H1 (cell line): ENCODE measurements around the gene CHI3L1. TPM values are rescaled to one million over a fixed set of nuclear protein-coding genes. Genes with fewer than 3 reads are reported as not detected.
A peak's percentile ranks its signal among the peaks of the same experiment; 100 is the strongest.

ENCODE experiments used
- CTCF ChIA-PET: fragments of 300-600 bp; sonication (Branson Sonifier 250); formaldehyde crosslinking; loops from one replicate; lab custom pipeline; 2021; ENCODE audit not compliant: partially characterized antibody; lab: Charles Lee
- POLR2A ChIA-PET: fragments of 300-600 bp; sonication (Branson Sonifier 250); formaldehyde crosslinking; loops from one replicate; lab custom pipeline; 2021; ENCODE audit warnings: inconsistent platforms; ENCODE audit not compliant: partially characterized antibody; lab: Charles Lee
- DNase-seq, 2 experiments: peaks; one replicate each; pipeline versions ENCODE4 v3.0.0 to v3.0.0-alpha.2; 2010 to 2022; ENCODE audit warnings: low spot score in 2 of 2, low read depth in 1 of 2, mixed read lengths in 1 of 2
- FAIRE-seq: peaks from 2 replicates; lab custom pipeline; 2011; peaks lifted over from hg19 to GRCh38; lab: Jason Lieb, UNC
- H2AFZ ChIP-seq: 2 replicates; pipeline ENCODE4 v1.8.1; 2012; ENCODE audit warnings: low read length, inconsistent platforms
- H2AK5ac ChIP-seq: 2 replicates; pipeline ENCODE4 v1.6.1; 2013; ENCODE audit warnings: low read depth, low read length
- H2BK120ac ChIP-seq: replicated peaks from 2 replicates; pipeline ENCODE3; 2013; ENCODE audit warnings: low read depth, low read length, inconsistent platforms
- H2BK12ac ChIP-seq: 2 replicates; pipeline ENCODE4 v1.6.1; 2013; ENCODE audit warnings: low read depth, low read length
- H2BK15ac ChIP-seq: 2 replicates; pipeline ENCODE4 v1.6.1; 2013; ENCODE audit warnings: low read length
- H2BK20ac ChIP-seq: 2 replicates; pipeline ENCODE4 v1.6.1; 2013; ENCODE audit warnings: low read length
- H2BK5ac ChIP-seq: 2 replicates; pipeline ENCODE4 v1.6.1; 2013; ENCODE audit warnings: low read depth, low read length
- H3K14ac ChIP-seq: 2 replicates; pipeline ENCODE4 v1.6.1; 2013; ENCODE audit warnings: inconsistent platforms; ENCODE audit not compliant: insufficient read length
- H3K18ac ChIP-seq: 2 replicates; pipeline ENCODE4 v1.6.1; 2013; ENCODE audit warnings: low read length; ENCODE audit errors: extremely low read depth
- H3K23ac ChIP-seq: 2 replicates; pipeline ENCODE4 v1.6.1; 2013; ENCODE audit warnings: inconsistent platforms; ENCODE audit not compliant: insufficient read length
- H3K23me2 ChIP-seq: 2 replicates; pipeline ENCODE4 v1.6.1; 2013; ENCODE audit warnings: low read depth, low read length
- H3K27ac ChIP-seq: 2 replicates; pipeline ENCODE4 v1.6.1; 2011; ENCODE audit warnings: low read depth, low read length, inconsistent platforms
- H3K27me3 ChIP-seq, 4 experiments: replicated peaks in 1 of 4; 1 replicate in 1 of 4; 2 replicates in 3 of 4; pipeline versions ENCODE4 v1.6.1 to v1.8.1; 2011 to 2013; ENCODE audit warnings: low read length in 3 of 4, mild to moderate bottlenecking in 3 of 4, inconsistent platforms in 2 of 4, mixed read lengths in 2 of 4, moderate library complexity in 1 of 4; ENCODE audit not compliant: control insufficient read depth in 3 of 4, insufficient read depth in 3 of 4; ENCODE audit errors: extremely low read depth in 1 of 4
- H3K36me3 ChIP-seq, 4 experiments: 2 replicates each; pipeline versions ENCODE4 v1.6.1 to v1.8.1; 2011 to 2013; ENCODE audit warnings: mild to moderate bottlenecking in 4 of 4, low read length in 3 of 4, moderate library complexity in 2 of 4, control low read depth in 1 of 4, inconsistent platforms in 1 of 4; ENCODE audit not compliant: insufficient read depth in 4 of 4, control insufficient read depth in 2 of 4
- H3K4ac ChIP-seq: replicated peaks from 2 replicates; pipeline ENCODE3; 2013; ENCODE audit warnings: low read length, low read depth, mixed read lengths, inconsistent platforms; ENCODE audit not compliant: insufficient read length
- H3K4me1 ChIP-seq, 4 experiments: replicated peaks in 1 of 4; 1 replicate in 1 of 4; 2 replicates in 3 of 4; pipeline versions ENCODE4 v1.6.1 to v1.8.1; 2011 to 2013; ENCODE audit warnings: low read length in 3 of 4, inconsistent platforms in 2 of 4, mixed read lengths in 1 of 4; ENCODE audit not compliant: insufficient read depth in 4 of 4, control insufficient read depth in 3 of 4
- H3K4me2 ChIP-seq, 2 experiments: 2 replicates each; pipeline versions ENCODE4 v1.6.1 to v1.8.1; 2011 to 2013; ENCODE audit warnings: low read depth in 2 of 2, low read length in 2 of 2, control low read depth in 1 of 2, inconsistent platforms in 1 of 2, mild to moderate bottlenecking in 1 of 2; ENCODE audit not compliant: insufficient read depth in 1 of 2
- H3K4me3 ChIP-seq, 4 experiments: fragments of 200-600, 300-600 bp in 1 of 4; sonication (generic), shearing (Covaris generic), sonication (Bioruptor Twin) in 1 of 4; 2 replicates each; pipeline versions ENCODE4 v1.5.1 to v1.8.1; 2011 to 2016; ENCODE audit warnings: low read length in 4 of 4, low read depth in 3 of 4, control low read depth in 2 of 4, inconsistent platforms in 2 of 4, mild to moderate bottlenecking in 2 of 4, mixed read lengths in 1 of 4, moderate library complexity in 1 of 4; ENCODE audit not compliant: insufficient read depth in 2 of 4; ENCODE audit errors: extremely low read depth in 1 of 4
- H3K56ac ChIP-seq: replicated peaks from 2 replicates; pipeline ENCODE3; 2013; ENCODE audit warnings: low read depth, mild to moderate bottlenecking, mixed read lengths, low read length, inconsistent platforms; ENCODE audit not compliant: insufficient read length
- H3K79me1 ChIP-seq: 2 replicates; pipeline ENCODE4 v1.6.1; 2013; ENCODE audit warnings: low read depth, low read length, control low read depth
- H3K79me2 ChIP-seq, 2 experiments: 2 replicates each; pipeline versions ENCODE4 v1.6.1 to v1.8.1; 2012 to 2013; ENCODE audit warnings: low read length in 2 of 2, mild to moderate bottlenecking in 2 of 2, inconsistent platforms in 1 of 2; ENCODE audit not compliant: insufficient read depth in 2 of 2, control insufficient read depth in 1 of 2
- H3K9ac ChIP-seq, 4 experiments: replicated peaks in 1 of 4; 1 replicate in 1 of 4; 2 replicates in 3 of 4; pipeline versions ENCODE4 v1.6.1 to v1.8.1; 2011 to 2013; ENCODE audit warnings: low read depth in 3 of 4, low read length in 3 of 4, control low read depth in 2 of 4, mild to moderate bottlenecking in 2 of 4, moderate library complexity in 2 of 4, inconsistent platforms in 1 of 4; ENCODE audit errors: extremely low read depth in 1 of 4
- H3K9me3 ChIP-seq, 2 experiments: 2 replicates each; pipeline versions ENCODE4 v1.6.1 to v1.8.1; 2012 to 2013; ENCODE audit warnings: mild to moderate bottlenecking in 2 of 2, moderate library complexity in 2 of 2, control low read depth in 1 of 2, inconsistent platforms in 1 of 2, low read depth in 1 of 2, low read length in 1 of 2, mixed read lengths in 1 of 2; ENCODE audit not compliant: insufficient read depth in 2 of 2
- H4K20me1 ChIP-seq, 2 experiments: replicated peaks in 1 of 2; 2 replicates each; pipeline versions ENCODE3 to v1.8.1; 2011 to 2013; ENCODE audit warnings: inconsistent platforms in 2 of 2, low read length in 2 of 2, mild to moderate bottlenecking in 1 of 2; ENCODE audit not compliant: insufficient read depth in 2 of 2, control insufficient read depth in 1 of 2
- H4K5ac ChIP-seq: 2 replicates; pipeline ENCODE4 v1.6.1; 2013; ENCODE audit warnings: low read length, low read depth, mixed read lengths, inconsistent platforms; ENCODE audit not compliant: insufficient read length
- H4K8ac ChIP-seq: 2 replicates; pipeline ENCODE4 v1.8.0; 2013; ENCODE audit warnings: mild to moderate bottlenecking, moderate library complexity, low read length, inconsistent platforms; ENCODE audit not compliant: insufficient read depth; ENCODE audit errors: extremely low read depth
- H4K91ac ChIP-seq: replicated peaks from 2 replicates; pipeline ENCODE3; 2013; ENCODE audit warnings: low read length, mixed read lengths, inconsistent platforms; ENCODE audit not compliant: insufficient read length
- CTCF ChIP-seq, 3 experiments: IDR thresholded peaks; 1 replicate in 2 of 3; 2 replicates in 1 of 3; pipeline versions ENCODE4 v1.5.1 to v1.6.1; 2011; ENCODE audit warnings: low read length in 3 of 3, mild to moderate bottlenecking in 3 of 3, inconsistent platforms in 2 of 3, low read depth in 1 of 3, moderate library complexity in 1 of 3; ENCODE audit not compliant: insufficient read depth in 1 of 3; ENCODE audit errors: control extremely low read depth in 1 of 3
- EP300 ChIP-seq, 2 experiments: IDR thresholded peaks; 1 replicate in 1 of 2; 2 replicates in 1 of 2; pipeline ENCODE4 v1.6.1; 2011 to 2012; ENCODE audit warnings: low read depth in 2 of 2, low read length in 2 of 2, mild to moderate bottlenecking in 2 of 2, borderline replicate concordance in 1 of 2, inconsistent platforms in 1 of 2, moderate library complexity in 1 of 2
- WGBS, 2 experiments: shearing (Covaris generic) in 1 of 2; methylation state at CpG; one replicate each; pipeline versions ENCODE4 v1.1.6 to v1.1.7; 2013 to 2015; ENCODE audit warnings: low lambda C conversion rate in 2 of 2, mixed read lengths in 2 of 2, inconsistent platforms in 1 of 2, low coverage in 1 of 2, missing lambda C conversion rate in 1 of 2; ENCODE audit not compliant: insufficient replicate concordance in 2 of 2, insufficient coverage in 1 of 2, insufficient read length in 1 of 2; ENCODE audit errors: extremely low coverage in 1 of 2, missing lambda C conversion rate in 1 of 2; 5-methylcytosine and 5-hydroxymethylcytosine counted together
- polyA plus RNA-seq, 7 experiments: library from polyadenylated mRNA; depleted of rRNA in 3 of 7; stranded (reverse) in 5 of 7; unstranded in 2 of 7; fragments of >200 nt in 5 of 7; fragments of 200-250 nt in 2 of 7; gene quantifications; 1 replicate in 5 of 7; 2 replicates in 1 of 7; 4 replicates in 1 of 7; pipeline versions ENCODE4 v1.2.1 to v1.2.3, GENCODE V29; 2011 to 2013; ENCODE audit warnings: missing spikeins in 2 of 7, mixed read lengths in 2 of 7
- total RNA-seq: library from RNA; stranded (reverse); fragmentation: NEBNext Ultra II Directional; extraction: Animal tissue kit (Norgen Biotek cat#: 25700); gene quantifications from 2 replicates; pipeline ENCODE4 v1.2.1, GENCODE V29; 2021

Gene CHI3L1
- total and polyA plus RNA-seq, 2 of the 8 experiments (the other 6 are each of a cell fraction or from before 2014, with no cell fraction given), result 1.0 TPM; not detected in 1

GRCh38 chr1:203148127-203148526, 38.4 kb downstream of the CHI3L1 start:
- Histone ChIP-seq H3K18ac (peak overlapping the region; percentile 1), H3K9ac (no peak overlapping the region), H3K14ac (no peak overlapping the region), H2BK15ac (no peak overlapping the region), H2BK20ac (no peak overlapping the region; the same call in 1 of the 2 replicates), H3K79me2 (no peaks in the 10 kb centered on the region), H2BK120ac (no peak overlapping the region), H3K4me3 (no peak overlapping the region), H4K91ac (no peak overlapping the region), H2AFZ (no peak overlapping the region), H3K27ac (no peak overlapping the region), H3K4ac (no peak overlapping the region), H3K79me1 (no peaks in the 10 kb centered on the region), H3K56ac (no peak overlapping the region), H4K5ac (no peak overlapping the region), H3K4me2 (no peak overlapping the region; a peak in 1 of 4 replicates), H3K4me1 (peaks cover 7 to 43% (median 19%) of the 10 kb centered on the region in 4 experiments), H4K20me1 (no peaks in the 10 kb centered on the region), H3K23ac (no peak overlapping the region), H3K36me3 (no peaks in the 10 kb centered on the region), H3K27me3 (no peaks in the 10 kb centered on the region), H4K8ac (no peak overlapping the region), H3K9me3 (0 out of 4 replicates have a peak, but pooled peaks cover 0 to under 1% of the 10 kb centered on the region in 2 experiments), H3K23me2 (no peaks in the 10 kb centered on the region; the same call in 1 of the 2 replicates), H2AK5ac (peak overlapping the region; percentile 61; the same call in 1 of the 2 replicates), H2BK12ac (peak overlapping the region; percentile 51; the same call in 1 of the 2 replicates), H2BK5ac (no peak overlapping the region)
- no peak for FAIRE-seq
- WGBS, 2 experiments, result 90% methylated on average over 5 of the region's 5 CpGs; no CpG with 5 or more reads in 1 of the 2 experiments
- CTCF ChIA-PET, result interaction anchor here (0.9 to 49.1 kb wide), 23 partner anchors 11 to 356 kb away, joined by 3 to 1071 read pairs (median 6); partner anchors contain the start of genes ADORA1, MYBPH, MYOG and PPFIA4
- POLR2A ChIA-PET, result interaction anchor here (2.4 kb wide), 1 partner anchor 20 kb away, joined by 8 read pairs; no protein-coding TSS in a partner anchor
- TF ChIP-seq CTCF (IDR thresholded peaks at IDR 0.05; ENCODE audit: control extremely low read depth in 1 of 3, insufficient read depth in 1 of 3, low read depth in 1 of 3, low read length in 3 of 3) (peak; percentile 35 to 63 (median 52); a peak in 3 of 4 replicates), EP300 (IDR thresholded peaks at IDR 0.05; ENCODE audit: borderline replicate concordance in 1 of 2, low read depth in 2 of 2, low read length in 2 of 2) (no peak)
- DNase-seq, result no peak
